ENCODE data around the gene FOXF2. TPM values are rescaled to one million over a fixed set of nuclear protein-coding genes. Genes with fewer than 3 reads are reported as not detected.

The FOXF2 gene
- total RNA-seq, 1 donor from 2014 or later, result 5.2 TPM

DNA sequence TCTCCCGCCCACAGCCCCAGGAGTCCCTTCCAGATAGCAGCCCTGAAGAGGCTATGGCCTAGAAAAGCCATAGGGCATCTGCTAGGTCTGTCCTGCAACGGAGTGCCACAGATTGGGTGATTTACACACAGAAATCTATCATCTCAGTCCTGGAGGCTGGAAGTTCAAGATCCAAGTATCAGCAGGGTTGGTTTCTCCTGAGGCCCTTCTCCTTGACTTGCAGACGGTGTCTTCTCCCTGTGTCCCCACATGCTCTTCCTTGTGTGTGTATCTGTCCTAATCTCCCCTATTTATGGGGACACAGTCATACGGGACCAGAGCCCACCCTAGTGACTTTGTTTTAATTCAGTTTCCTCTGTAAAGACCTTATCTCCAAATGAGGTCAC is 15.3 kb downstream of the FOXF2 start:
- H3K9me3 ChIP-seq, result no peaks in the 10 kb centered on the region
- TF ChIP-seq, protein P1, sequence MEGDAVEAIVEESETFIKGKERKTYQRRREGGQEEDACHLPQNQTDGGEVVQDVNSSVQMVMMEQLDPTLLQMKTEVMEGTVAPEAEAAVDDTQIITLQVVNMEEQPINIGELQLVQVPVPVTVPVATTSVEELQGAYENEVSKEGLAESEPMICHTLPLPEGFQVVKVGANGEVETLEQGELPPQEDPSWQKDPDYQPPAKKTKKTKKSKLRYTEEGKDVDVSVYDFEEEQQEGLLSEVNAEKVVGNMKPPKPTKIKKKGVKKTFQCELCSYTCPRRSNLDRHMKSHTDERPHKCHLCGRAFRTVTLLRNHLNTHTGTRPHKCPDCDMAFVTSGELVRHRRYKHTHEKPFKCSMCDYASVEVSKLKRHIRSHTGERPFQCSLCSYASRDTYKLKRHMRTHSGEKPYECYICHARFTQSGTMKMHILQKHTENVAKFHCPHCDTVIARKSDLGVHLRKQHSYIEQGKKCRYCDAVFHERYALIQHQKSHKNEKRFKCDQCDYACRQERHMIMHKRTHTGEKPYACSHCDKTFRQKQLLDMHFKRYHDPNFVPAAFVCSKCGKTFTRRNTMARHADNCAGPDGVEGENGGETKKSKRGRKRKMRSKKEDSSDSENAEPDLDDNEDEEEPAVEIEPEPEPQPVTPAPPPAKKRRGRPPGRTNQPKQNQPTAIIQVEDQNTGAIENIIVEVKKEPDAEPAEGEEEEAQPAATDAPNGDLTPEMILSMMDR (IDR thresholded peaks at IDR 0.05), result no peak
- no peaks in the 10 kb centered on the region for H3K4me1 ChIP-seq
- H3K27ac ChIP-seq, result no peak overlapping the region
- no peaks in the 10 kb centered on the region for H3K36me3 ChIP-seq
- H3K27me3 ChIP-seq, result no peaks in the 10 kb centered on the region
- no peak for DNase-seq (ENCODE audit: low spot score in 2 of 2)
- intact Hi-C loops (cut with DNase I), result no loop called here
- H3K4me3 ChIP-seq, result no peak overlapping the region

DNA sequence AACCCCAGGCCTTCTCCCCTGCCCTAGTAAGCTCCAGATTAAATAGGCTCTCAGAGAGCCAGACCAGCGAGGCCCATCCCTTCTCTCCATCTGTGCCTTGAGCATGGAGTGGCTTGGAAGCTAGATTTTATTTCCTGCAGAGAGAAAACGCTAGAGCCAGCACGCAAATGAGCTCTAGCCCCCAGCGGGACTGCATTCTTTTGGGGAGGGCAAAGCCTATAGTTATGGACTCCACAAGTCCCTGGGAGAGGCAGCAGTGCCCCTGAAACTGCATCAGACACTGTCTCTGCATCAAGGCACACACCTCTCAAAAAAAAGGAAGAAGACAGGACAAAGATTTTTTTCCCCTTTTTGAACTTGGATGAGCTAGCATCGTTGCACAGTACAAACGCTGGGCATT is 15.8 kb downstream of the FOXF2 start:
- DNase-seq (ENCODE audit: low spot score in 2 of 2), result no peak
- Histone ChIP-seq H3K27me3 (no peaks in the 10 kb centered on the region), H3K9me3 (no peaks in the 10 kb centered on the region), H3K27ac (no peak overlapping the region), H3K4me3 (no peak overlapping the region), H3K4me1 (no peaks in the 10 kb centered on the region), H3K36me3 (no peaks in the 10 kb centered on the region)
- TF ChIP-seq, protein P1 (IDR thresholded peaks at IDR 0.05), result no peak
- intact Hi-C loops (cut with DNase I), result no loop called here

DNA sequence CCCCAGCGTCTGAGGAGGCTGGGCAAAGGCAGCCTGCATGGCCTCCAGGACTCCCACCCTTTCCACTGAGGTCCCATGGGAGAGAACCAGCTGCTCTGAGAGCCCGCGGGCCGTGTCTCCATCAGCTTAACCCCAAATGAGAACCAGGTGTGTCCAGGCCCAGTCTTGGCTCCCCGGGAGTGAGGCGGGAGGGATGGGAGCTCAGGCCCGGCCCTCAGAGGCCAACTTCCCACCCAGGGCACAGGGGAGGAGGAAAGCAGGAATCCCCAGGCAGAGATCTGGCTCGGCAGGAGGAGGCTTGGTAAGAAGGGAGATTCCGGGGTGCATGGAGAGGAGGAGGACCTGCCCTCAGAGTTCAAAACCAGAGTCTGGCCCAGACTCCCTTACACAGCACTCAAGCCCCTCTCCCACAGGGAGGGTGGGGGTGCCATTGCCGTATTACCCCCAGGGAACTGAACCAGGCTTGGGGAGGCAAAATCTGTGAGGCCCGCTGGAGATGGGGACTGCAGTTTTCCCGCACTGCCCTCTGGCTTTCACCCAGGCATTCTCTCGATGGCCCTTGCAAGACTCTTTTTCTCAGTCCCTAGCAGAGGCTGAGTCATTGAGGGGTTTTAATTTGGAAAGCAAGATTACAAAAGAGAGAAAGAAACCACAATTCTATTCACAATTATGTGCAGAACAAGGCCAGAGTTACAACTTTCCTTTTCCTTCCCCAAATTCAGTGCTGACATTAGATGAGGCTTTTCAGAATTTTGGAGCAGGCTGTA is 17.1 kb downstream of the FOXF2 start:
- Histone ChIP-seq H3K9me3 (no peaks in the 10 kb centered on the region), H3K4me1 (no peaks in the 10 kb centered on the region), H3K27ac (no peak overlapping the region), H3K36me3 (no peaks in the 10 kb centered on the region), H3K4me3 (no peak overlapping the region), H3K27me3 (no peaks in the 10 kb centered on the region)
- DNase-seq (ENCODE audit: low spot score in 2 of 2), result peak in 1 of 2 donors; percentile 49
- intact Hi-C loops (cut with DNase I), result no loop called here
- TF ChIP-seq, protein P1 (IDR thresholded peaks at IDR 0.05), result no peak

DNA sequence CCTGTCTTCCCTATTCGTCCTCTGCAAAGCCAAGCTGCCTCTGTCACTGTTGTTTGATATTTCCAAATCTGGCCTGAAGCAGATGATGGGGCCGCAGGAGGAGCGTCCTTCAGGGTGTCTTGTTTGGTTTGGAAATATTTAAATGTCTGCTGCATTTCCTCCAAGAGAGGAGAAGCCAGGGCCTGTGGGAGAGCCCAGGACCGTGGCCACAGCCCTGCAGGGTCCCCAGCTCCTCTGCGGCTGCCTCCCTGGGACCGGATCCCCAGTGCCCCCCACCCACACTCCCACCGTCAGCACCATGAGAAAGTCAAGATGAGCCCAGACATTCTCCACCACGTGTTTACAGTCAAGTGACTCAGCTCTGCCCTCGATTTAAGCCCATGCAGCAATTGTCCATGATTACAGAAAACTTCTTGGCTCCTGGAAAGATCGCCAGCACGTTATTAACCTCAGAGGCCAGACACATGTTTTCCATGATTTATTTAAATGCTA is 18.2 kb downstream of the FOXF2 start:
- no peak overlapping the region for H3K4me3 ChIP-seq
- intact Hi-C loops (cut with DNase I), result no loop called here
- TF ChIP-seq, protein P1 (IDR thresholded peaks at IDR 0.05), result no peak
- peak in 1 of 2 donors; percentile 48 for DNase-seq (ENCODE audit: low spot score in 2 of 2)
- H3K27ac ChIP-seq, result no peak overlapping the region
- H3K9me3 ChIP-seq, result no peaks in the 10 kb centered on the region
- H3K27me3 ChIP-seq, result no peaks in the 10 kb centered on the region
- no peaks in the 10 kb centered on the region for H3K36me3 ChIP-seq
- no peaks in the 10 kb centered on the region for H3K4me1 ChIP-seq

DNA sequence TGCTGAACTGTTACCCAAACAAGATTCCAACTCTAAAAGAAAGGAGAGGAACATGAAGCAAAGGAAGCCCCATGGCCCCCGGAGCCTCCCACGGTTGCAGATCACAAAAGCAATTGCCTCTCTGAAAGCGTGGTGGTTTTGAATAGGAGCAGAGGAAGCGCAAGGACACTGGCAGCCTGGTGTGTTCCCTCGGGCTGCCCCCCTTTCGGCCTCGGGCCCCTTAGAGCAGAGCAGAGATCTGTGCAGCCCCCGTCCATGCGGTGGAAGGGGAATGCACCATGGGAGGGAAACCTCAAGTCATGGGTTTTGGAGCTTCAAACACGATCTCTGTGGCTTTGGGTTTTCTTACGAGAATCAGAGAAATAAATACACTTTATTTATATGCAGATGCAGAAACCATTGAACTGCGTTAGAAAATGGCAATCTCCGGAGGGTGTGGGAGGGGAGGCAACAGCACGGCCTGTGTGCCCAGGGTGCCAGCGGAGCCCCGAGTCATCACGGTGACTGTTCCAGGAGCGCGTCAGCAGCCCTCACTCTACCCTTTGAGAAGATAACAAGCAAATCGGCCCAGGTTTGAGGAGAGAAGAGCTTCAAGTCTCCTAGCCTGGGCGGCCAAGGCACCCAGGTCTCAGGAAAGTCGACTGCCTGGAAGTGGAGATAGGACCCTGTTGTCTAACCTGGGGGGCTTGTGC is 20.5 kb downstream of the FOXF2 start:
- Histone ChIP-seq H3K27ac (no peak overlapping the region), H3K27me3 (no peaks in the 10 kb centered on the region), H3K9me3 (no peaks in the 10 kb centered on the region), H3K4me1 (no peaks in the 10 kb centered on the region), H3K36me3 (no peaks in the 10 kb centered on the region), H3K4me3 (no peak overlapping the region)
- intact Hi-C loops (cut with DNase I), result no loop called here
- TF ChIP-seq, protein P1 (IDR thresholded peaks at IDR 0.05), result no peak
- DNase-seq (ENCODE audit: low spot score in 2 of 2), result peak in 1 of 2 donors; percentile 28

All from ascending aorta (tissue), 2 donors.